H1 (cell line): Measurements from ENCODE around the gene SCAF11.

Experiments used
- CTCF ChIP-seq, 3 experiments: IDR thresholded peaks; 1 replicate in 2 of 3; 2 replicates in 1 of 3; pipeline versions ENCODE4 v1.5.1 to v1.6.1; 2011; ENCODE audit warnings: low read length in 3 of 3, mild to moderate bottlenecking in 3 of 3, inconsistent platforms in 2 of 3, low read depth in 1 of 3, moderate library complexity in 1 of 3; ENCODE audit not compliant: insufficient read depth in 1 of 3; ENCODE audit errors: control extremely low read depth in 1 of 3
- GABPA ChIP-seq: IDR thresholded peaks from 2 replicates; pipeline ENCODE4 v1.6.1; 2011; ENCODE audit warnings: mild to moderate bottlenecking, low read length, moderate library complexity, borderline replicate concordance; ENCODE audit not compliant: insufficient read depth
- USF2 ChIP-seq: IDR thresholded peaks from 2 replicates; pipeline ENCODE4 v1.6.1; 2011; ENCODE audit warnings: low read length, improper control_type of control experiment

GRCh38 chr12:45988264-45988663 lies 2.1 kb downstream of the SCAF11 start:
- TF ChIP-seq CTCF (IDR thresholded peaks at IDR 0.05; ENCODE audit: control extremely low read depth in 1 of 3, insufficient read depth in 1 of 3, low read depth in 1 of 3, low read length in 3 of 3) (no peak), USF2 (no peak), GABPA (no peak)
